CD8-positive, alpha-beta memory T cell (primary cell): ENCODE results near the gene SLC6A11. TPM values are rescaled to one million over a fixed set of nuclear protein-coding genes. Genes with fewer than 3 reads are reported as not detected.

Experiments used
- CTCF ChIA-PET: fragments of 350-600 bp; sonication (Branson Sonifier 250); formaldehyde crosslinking; loops from one replicate; lab custom pipeline; 2021; ENCODE audit warnings: antibody characterized with exemption; lab: Charles Lee
- POLR2A ChIA-PET: fragments of 350-600 bp; sonication (Branson Sonifier 250); formaldehyde crosslinking; loops from one replicate; lab custom pipeline; 2021; ENCODE audit warnings: antibody characterized with exemption; lab: Charles Lee
- DNase-seq, 5 donors: peaks; one replicate each; pipeline versions ENCODE4 v3.0.0 to v3.0.0-alpha.2; 2020 to 2022; ENCODE audit warnings: mixed read lengths in 1 of 5
- H3K27ac ChIP-seq: one replicate; pipeline ENCODE4 v1.7.0; 2013; ENCODE audit warnings: low read depth, mild to moderate bottlenecking, low read length, moderate library complexity
- H3K27me3 ChIP-seq: 2 replicates; pipeline ENCODE4 v1.7.0; 2013; ENCODE audit warnings: low read length, mild to moderate bottlenecking; ENCODE audit not compliant: insufficient read depth, poor library complexity, severe bottlenecking
- H3K36me3 ChIP-seq: 2 replicates; pipeline ENCODE4 v1.7.0; 2013; ENCODE audit warnings: mild to moderate bottlenecking, low read length, moderate library complexity; ENCODE audit not compliant: insufficient read depth
- H3K4me1 ChIP-seq: 2 replicates; pipeline ENCODE4 v1.7.0; 2013; ENCODE audit warnings: mild to moderate bottlenecking, low read length, moderate library complexity; ENCODE audit not compliant: insufficient read depth
- H3K4me3 ChIP-seq: 2 replicates; pipeline ENCODE4 v1.7.0; 2013; ENCODE audit warnings: mild to moderate bottlenecking, low read length
- H3K9me3 ChIP-seq: 2 replicates; pipeline ENCODE4 v1.7.0; 2013; ENCODE audit warnings: mild to moderate bottlenecking, low read length
- H3K27ac Mint-ChIP-seq, 8 donors: one replicate each; pipeline ENCODE4 v1.8.0; 2020 to 2021; ENCODE audit warnings: mixed read lengths in 8 of 8, mild to moderate bottlenecking in 6 of 8, inconsistent platforms in 3 of 8, moderate library complexity in 3 of 8
- H3K27me3 Mint-ChIP-seq, 2 donors: one replicate each; pipeline ENCODE4 v1.8.0; 2020 to 2021; ENCODE audit warnings: mixed read lengths in 2 of 2, mild to moderate bottlenecking in 1 of 2, moderate library complexity in 1 of 2
- H3K36me3 Mint-ChIP-seq, 3 donors: one replicate each; pipeline ENCODE4 v1.8.0; 2020 to 2021; ENCODE audit warnings: mixed read lengths in 3 of 3, inconsistent platforms in 1 of 3, mild to moderate bottlenecking in 1 of 3
- H3K4me1 Mint-ChIP-seq, 3 donors: one replicate each; pipeline ENCODE4 v1.8.0; 2020 to 2021; ENCODE audit warnings: mixed read lengths in 3 of 3, inconsistent platforms in 1 of 3, mild to moderate bottlenecking in 1 of 3
- H3K4me3 Mint-ChIP-seq, 7 donors: one replicate each; pipeline ENCODE4 v1.8.0; 2020 to 2021; ENCODE audit warnings: mixed read lengths in 7 of 7, mild to moderate bottlenecking in 6 of 7, moderate library complexity in 4 of 7, inconsistent platforms in 2 of 7
- H3K9me3 Mint-ChIP-seq, 5 donors: one replicate each; pipeline ENCODE4 v1.8.0; 2020 to 2022; ENCODE audit warnings: mixed read lengths in 5 of 5, mild to moderate bottlenecking in 3 of 5, moderate library complexity in 2 of 5, inconsistent platforms in 1 of 5
- polyA plus RNA-seq: library from polyadenylated mRNA; unstranded; fragments of 300-500 nt; fragmentation: Illumina TruSeq; gene quantifications from one replicate; pipeline ENCODE4 v1.2.3, GENCODE V29; 2021
- total RNA-seq, 2 experiments: library from RNA; stranded (reverse); gene quantifications; one replicate each; pipeline ENCODE4 v1.2.3, GENCODE V29; 2021

Gene SLC6A11
- total and polyA plus RNA-seq, 3 experiments from 2014 or later = not detected

DNA sequence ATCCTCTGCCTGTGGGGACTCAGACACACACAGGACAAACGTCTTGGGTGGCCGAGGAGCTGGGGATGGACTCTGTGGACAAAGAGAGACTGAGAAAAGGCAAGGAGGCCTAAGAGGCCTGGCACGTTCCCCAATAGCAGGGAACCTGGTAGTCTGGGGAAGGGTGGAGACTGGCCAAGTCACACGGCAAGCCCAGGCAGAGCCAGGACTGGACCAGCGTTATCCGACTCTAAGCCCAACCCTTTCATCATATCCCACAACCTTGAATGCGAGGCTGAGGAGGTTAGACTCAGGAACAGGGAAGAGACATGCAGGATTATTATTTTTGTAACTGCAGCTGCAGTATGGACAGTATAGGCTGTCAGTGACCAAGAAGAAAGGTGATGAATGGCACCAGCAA lies 53.4 kb downstream of the SLC6A11 start:
- CTCF ChIA-PET = no interaction called here
- no peaks in the 10 kb centered on the region for H3K4me1 ChIP-seq
- H3K36me3 ChIP-seq = no peaks in the 10 kb centered on the region
- peaks cover 4 to 5% of the 10 kb centered on the region in 2 donors for H3K27me3 Mint-ChIP-seq
- peaks cover 6% of the 10 kb centered on the region for H3K27me3 ChIP-seq
- H3K27ac ChIP-seq = no peak overlapping the region
- POLR2A ChIA-PET = no interaction called here
- H3K27ac Mint-ChIP-seq = no peak overlapping the region
- no peak overlapping the region for H3K4me3 ChIP-seq
- no peaks in the 10 kb centered on the region for H3K9me3 Mint-ChIP-seq
- no peaks in the 10 kb centered on the region for H3K4me1 Mint-ChIP-seq
- no peak for DNase-seq
- no peaks in the 10 kb centered on the region for H3K36me3 Mint-ChIP-seq
- H3K9me3 ChIP-seq = no peaks in the 10 kb centered on the region
- no peak overlapping the region for H3K4me3 Mint-ChIP-seq

DNA sequence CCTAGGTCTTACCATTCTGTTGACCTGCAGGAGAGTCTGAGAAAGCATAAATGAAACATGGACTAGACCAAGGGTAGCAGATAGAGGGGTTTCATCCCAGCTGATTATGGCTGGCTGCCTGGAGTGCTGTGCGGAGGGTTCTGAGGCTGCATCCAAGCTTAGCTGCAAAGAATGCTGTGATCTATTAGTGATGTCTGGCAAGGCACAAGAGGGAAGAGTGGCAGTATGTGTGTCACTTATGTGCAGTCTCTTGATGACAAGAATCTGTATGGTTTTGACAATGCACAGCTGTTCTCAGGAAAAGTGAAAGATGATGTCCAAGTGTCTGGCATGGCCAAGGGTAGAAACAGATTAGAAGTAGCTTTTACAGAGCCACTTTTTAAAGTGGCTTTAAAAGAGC lies 54.3 kb downstream of the SLC6A11 start:
- CTCF ChIA-PET = no interaction called here

DNA sequence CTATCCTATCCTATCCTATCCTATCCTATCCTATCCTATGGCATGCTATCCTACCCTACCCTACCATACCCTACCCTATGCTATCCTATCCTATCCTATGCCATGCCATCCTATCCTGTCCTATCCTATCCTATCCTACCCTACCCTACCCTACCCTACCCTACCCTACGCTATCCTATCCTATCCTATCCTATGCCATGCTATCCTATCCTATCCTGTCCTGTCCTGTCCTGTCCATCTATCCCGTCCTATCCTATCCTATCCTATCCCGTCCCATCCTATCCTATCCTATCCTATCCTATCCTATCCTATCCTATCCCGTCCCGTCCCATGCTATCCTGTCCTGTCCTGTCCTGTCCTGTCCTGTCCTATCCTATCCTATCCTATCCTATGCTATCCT lies 57.4 kb downstream of the SLC6A11 start:
- H3K4me3 ChIP-seq = no peak overlapping the region
- no peak for DNase-seq
- Mint-ChIP-seq H3K27me3 (peaks cover 15 to 19% of the 10 kb centered on the region in 2 donors), H3K4me1 (no peaks in the 10 kb centered on the region), H3K36me3 (no peaks in the 10 kb centered on the region), H3K4me3 (no peak overlapping the region), H3K27ac (no peak overlapping the region), H3K9me3 (no peaks in the 10 kb centered on the region)
- ChIA-PET CTCF (no interaction called here), POLR2A (no interaction called here)
- H3K36me3 ChIP-seq = no peaks in the 10 kb centered on the region
- H3K9me3 ChIP-seq = no peaks in the 10 kb centered on the region
- no peak overlapping the region for H3K27ac ChIP-seq
- peaks cover 6% of the 10 kb centered on the region for H3K27me3 ChIP-seq
- H3K4me1 ChIP-seq = no peaks in the 10 kb centered on the region

More for the DNA sequence above, 54.3 kb downstream of the SLC6A11 start:
- DNase-seq = no peak
- Histone ChIP-seq H3K4me3 (no peak overlapping the region), H3K36me3 (no peaks in the 10 kb centered on the region), H3K27me3 (peaks cover 6% of the 10 kb centered on the region), H3K9me3 (no peaks in the 10 kb centered on the region), H3K27ac (no peak overlapping the region), H3K4me1 (no peaks in the 10 kb centered on the region)
- Mint-ChIP-seq H3K9me3 (no peaks in the 10 kb centered on the region), H3K4me1 (no peaks in the 10 kb centered on the region), H3K36me3 (no peaks in the 10 kb centered on the region), H3K27me3 (peaks cover 6 to 8% of the 10 kb centered on the region in 2 donors), H3K27ac (no peak overlapping the region), H3K4me3 (no peak overlapping the region)
- POLR2A ChIA-PET = no interaction called here

DNA sequence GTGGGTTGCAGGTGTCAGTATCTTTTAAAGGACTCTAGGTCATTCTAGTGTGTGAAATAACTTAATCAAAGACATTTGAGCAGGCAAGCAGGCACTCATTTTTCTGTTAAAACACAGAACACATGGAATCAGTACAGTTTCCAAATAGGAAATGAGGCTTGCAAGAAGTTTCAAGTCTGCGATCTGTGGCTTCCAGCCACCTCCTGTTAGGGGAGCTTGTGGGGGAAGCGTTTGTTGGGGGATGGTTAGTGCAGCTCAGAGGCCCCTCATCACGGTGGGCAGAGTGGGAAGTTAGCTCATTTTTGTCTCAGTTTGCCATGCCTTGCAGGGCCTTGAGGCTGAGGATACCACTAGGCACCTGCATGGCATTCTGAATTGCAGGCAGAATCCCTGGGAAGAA lies 59.9 kb downstream of the SLC6A11 start:
- Histone ChIP-seq H3K4me3 (no peak overlapping the region), H3K36me3 (no peaks in the 10 kb centered on the region)
- CTCF ChIA-PET = no interaction called here

DNA sequence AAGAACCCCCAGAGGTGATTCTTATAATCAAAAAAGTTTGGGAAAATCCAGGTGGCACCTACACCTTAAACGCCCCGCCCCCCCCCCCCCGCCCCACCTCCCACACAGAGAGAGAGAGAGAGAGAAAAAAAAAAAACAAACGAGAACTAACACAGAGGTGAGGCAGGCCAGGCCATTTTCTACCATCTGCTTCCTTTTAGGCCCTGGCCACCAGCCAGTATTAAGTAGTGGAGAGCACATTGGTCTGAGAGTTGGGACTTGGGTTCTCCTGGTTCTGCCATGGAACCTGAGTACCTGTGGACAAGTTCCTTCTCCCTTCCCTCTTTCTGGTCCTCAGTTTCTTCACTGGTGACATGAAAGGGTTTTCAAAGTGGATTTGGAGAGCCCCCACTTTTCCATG lies 60.6 kb downstream of the SLC6A11 start:
- H3K4me1 Mint-ChIP-seq = no peaks in the 10 kb centered on the region
- H3K27me3 Mint-ChIP-seq = peaks cover 17 to 33% of the 10 kb centered on the region in 2 donors
- CTCF ChIA-PET = no interaction called here
- POLR2A ChIA-PET = no interaction called here
- no peaks in the 10 kb centered on the region for H3K36me3 Mint-ChIP-seq
- Histone ChIP-seq H3K9me3 (no peaks in the 10 kb centered on the region), H3K4me1 (no peaks in the 10 kb centered on the region), H3K4me3 (no peak overlapping the region), H3K27ac (no peak overlapping the region), H3K36me3 (no peaks in the 10 kb centered on the region), H3K27me3 (peaks cover 6% of the 10 kb centered on the region)
- no peak overlapping the region for H3K4me3 Mint-ChIP-seq
- DNase-seq = no peak
- no peaks in the 10 kb centered on the region for H3K9me3 Mint-ChIP-seq
- no peak overlapping the region for H3K27ac Mint-ChIP-seq

More for the DNA sequence above, 59.9 kb downstream of the SLC6A11 start:
- H3K4me3 Mint-ChIP-seq = no peak overlapping the region
- H3K9me3 Mint-ChIP-seq = no peaks in the 10 kb centered on the region
- no peak for DNase-seq
- H3K27me3 Mint-ChIP-seq = peaks cover 17 to 33% of the 10 kb centered on the region in 2 donors
- no peaks in the 10 kb centered on the region for H3K4me1 Mint-ChIP-seq
- POLR2A ChIA-PET = no interaction called here
- H3K9me3 ChIP-seq = no peaks in the 10 kb centered on the region
- no peaks in the 10 kb centered on the region for H3K4me1 ChIP-seq
- no peak overlapping the region for H3K27ac ChIP-seq
- H3K27me3 ChIP-seq = peaks cover 6% of the 10 kb centered on the region
- no peak overlapping the region for H3K27ac Mint-ChIP-seq
- no peaks in the 10 kb centered on the region for H3K36me3 Mint-ChIP-seq

DNA sequence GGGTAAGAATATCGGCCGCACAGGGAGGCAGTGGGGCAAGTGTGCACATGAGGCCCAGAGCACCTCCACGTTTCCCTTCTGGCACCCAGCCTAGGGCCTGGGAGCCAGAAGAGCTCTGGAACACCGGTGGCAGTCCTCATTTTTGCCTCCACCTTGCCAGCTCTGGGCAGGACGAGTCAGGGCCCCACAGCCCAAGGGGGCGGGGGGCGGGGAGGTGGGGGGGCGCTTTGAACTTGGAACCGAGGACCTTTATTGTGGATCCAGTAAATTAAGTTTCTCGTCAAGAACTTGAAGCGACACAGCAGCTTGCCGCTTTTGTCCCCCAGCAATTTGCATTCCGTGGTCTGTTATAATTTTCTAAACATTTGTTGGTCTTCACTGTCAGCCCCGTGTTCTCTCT lies 66.8 kb downstream of the SLC6A11 start:
- peaks cover 5% of the 10 kb centered on the region for H3K27me3 ChIP-seq
- no peak overlapping the region for H3K4me3 ChIP-seq
- ChIA-PET POLR2A (no interaction called here), CTCF (no interaction called here)
- H3K27ac ChIP-seq = no peak overlapping the region
- no peaks in the 10 kb centered on the region for H3K36me3 Mint-ChIP-seq
- H3K4me3 Mint-ChIP-seq = no peak overlapping the region
- no peaks in the 10 kb centered on the region for H3K9me3 Mint-ChIP-seq
- no peaks in the 10 kb centered on the region for H3K9me3 ChIP-seq
- no peaks in the 10 kb centered on the region for H3K4me1 Mint-ChIP-seq
- peaks cover 14 to 37% of the 10 kb centered on the region in 2 donors for H3K27me3 Mint-ChIP-seq
- H3K4me1 ChIP-seq = no peaks in the 10 kb centered on the region
- no peak for DNase-seq
- H3K36me3 ChIP-seq = no peaks in the 10 kb centered on the region
- H3K27ac Mint-ChIP-seq = no peak overlapping the region

DNA sequence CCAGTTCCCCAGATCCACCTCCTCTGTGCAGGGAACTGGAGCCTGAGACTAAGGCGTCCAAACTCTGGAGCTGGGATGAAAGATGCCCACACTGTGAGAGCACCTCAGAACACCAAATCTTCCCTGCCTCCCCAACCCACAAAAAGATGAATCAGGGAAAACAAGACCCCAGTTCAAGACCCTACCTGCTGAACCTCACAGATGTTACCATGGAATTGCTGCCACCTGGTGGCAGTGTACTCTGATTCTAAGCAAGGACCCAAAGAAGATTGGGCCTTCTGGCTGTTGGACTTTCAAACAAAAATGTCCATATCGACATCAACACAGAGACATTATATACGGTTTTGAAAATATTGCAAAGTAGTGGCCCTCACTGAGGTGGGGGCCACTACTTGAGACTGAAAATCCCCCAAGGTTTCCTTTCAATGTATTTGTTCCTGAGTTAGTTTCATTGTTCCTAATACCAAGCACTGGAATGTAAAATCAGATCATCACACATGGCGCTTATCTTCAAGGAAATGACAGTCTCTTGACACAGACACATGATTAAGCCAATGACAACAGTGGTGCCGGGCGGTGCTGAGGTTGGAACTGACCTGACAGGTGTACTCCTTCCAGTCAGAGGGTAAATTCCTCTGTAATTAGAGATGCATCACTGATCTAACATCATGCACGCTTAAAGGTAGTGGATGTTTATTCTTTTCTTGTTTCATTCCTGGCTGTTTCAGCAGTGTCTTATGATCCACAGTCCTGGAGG lies 67.6 kb downstream of the SLC6A11 start:
- Mint-ChIP-seq H3K4me1 (no peaks in the 10 kb centered on the region), H3K27me3 (peaks cover 15 to 32% of the 10 kb centered on the region in 2 donors), H3K9me3 (no peaks in the 10 kb centered on the region), H3K36me3 (no peaks in the 10 kb centered on the region), H3K4me3 (no peak overlapping the region), H3K27ac (no peak overlapping the region)
- H3K4me3 ChIP-seq = no peak overlapping the region
- no peaks in the 10 kb centered on the region for H3K36me3 ChIP-seq
- no peaks in the 10 kb centered on the region for H3K4me1 ChIP-seq
- no peak overlapping the region for H3K27ac ChIP-seq
- DNase-seq = no peak
- peaks cover 5% of the 10 kb centered on the region for H3K27me3 ChIP-seq
- POLR2A ChIA-PET = no interaction called here
- H3K9me3 ChIP-seq = no peaks in the 10 kb centered on the region
- CTCF ChIA-PET = no interaction called here

DNA sequence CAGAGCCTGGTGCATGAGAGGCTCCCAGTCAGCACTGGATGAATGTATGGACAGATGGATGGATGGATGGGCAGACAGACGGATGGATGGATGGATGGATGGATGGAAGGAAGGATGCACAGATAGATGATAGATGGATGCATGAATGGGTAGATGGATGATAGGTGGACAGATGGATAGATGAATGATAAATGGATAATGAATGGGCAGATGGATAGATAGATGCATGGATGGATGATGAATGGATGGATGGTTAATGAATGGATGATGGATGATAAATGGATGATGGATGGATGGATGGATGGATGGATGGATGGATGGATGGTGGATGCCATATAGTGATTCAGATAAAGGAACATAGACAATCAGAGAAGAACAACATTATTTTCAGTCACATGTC lies 71.0 kb downstream of the SLC6A11 start:
- no peaks in the 10 kb centered on the region for H3K9me3 ChIP-seq
- H3K36me3 ChIP-seq = no peaks in the 10 kb centered on the region
- H3K4me3 ChIP-seq = no peak overlapping the region
- H3K27me3 ChIP-seq = peaks cover 5% of the 10 kb centered on the region
- peaks cover 2 to 10% (median 7%) of the 10 kb centered on the region in 5 donors for H3K9me3 Mint-ChIP-seq
- POLR2A ChIA-PET = no interaction called here
- H3K4me1 ChIP-seq = no peaks in the 10 kb centered on the region
- peaks cover 11 to 16% of the 10 kb centered on the region in 2 donors for H3K27me3 Mint-ChIP-seq
- no peaks in the 10 kb centered on the region for H3K4me1 Mint-ChIP-seq
- CTCF ChIA-PET = no interaction called here
- no peak overlapping the region for H3K27ac Mint-ChIP-seq
- no peak for DNase-seq
- no peak overlapping the region for H3K27ac ChIP-seq
- no peak overlapping the region for H3K4me3 Mint-ChIP-seq
- H3K36me3 Mint-ChIP-seq = no peaks in the 10 kb centered on the region
